ENCODE measurements around the gene LNPEP. TPM values are rescaled to one million over a fixed set of nuclear protein-coding genes. Genes with fewer than 3 reads are reported as not detected.

Gene LNPEP
- total RNA-seq, 2 donors from 2014 or later: 75.7 to 80.3 TPM

DNA sequence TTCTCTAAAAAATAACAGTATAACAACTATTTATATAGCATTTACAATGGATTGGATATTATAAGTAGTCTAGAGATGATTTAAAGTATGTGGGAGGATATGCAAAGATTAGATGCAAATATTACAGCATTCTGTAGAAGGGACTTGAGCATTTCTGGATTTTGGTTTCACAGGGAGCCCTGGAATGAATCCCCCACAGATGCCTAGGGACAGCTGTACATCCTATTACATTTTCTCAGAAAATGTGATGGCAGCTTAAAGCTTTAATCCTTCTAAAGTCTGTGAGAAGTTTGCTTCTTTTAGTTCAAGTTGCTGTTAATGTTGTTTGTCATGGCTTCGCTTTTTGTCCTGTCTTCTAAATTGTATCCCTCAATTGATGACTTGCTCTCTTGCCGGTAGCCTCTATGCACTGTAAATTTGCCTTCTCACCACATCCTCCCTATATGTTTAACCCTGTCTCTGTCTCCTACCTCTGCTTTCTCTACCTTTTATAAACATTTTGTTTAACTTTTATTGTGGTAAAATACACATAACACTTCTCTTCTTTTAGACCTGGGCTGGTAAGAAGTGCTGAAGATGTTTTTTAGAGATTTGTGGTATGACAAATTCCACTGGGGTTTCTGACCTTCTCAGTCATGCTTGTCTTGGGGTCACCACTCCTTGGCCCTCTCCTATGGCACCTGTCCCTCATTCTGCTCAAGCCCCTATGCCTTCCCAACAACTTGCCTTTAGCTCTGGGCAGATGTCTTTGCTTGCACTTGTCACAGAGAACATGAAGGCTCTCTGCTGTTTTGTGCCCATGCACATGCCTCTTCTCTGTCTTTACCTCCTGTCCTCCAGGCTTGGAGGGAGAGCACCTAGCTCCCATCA, 37.9 kb downstream of the LNPEP start:
- Mint-ChIP-seq H3K27ac (peak overlapping the region; percentile 34), H3K4me3 (peak overlapping the region; percentile 36 to 69), H3K27me3 (ENCODE audit: low read depth) (no peaks in the 10 kb centered on the region), H3K36me3 (ENCODE audit: insufficient read depth in 2 of 2) (peaks cover 0 to under 1% of the 10 kb centered on the region in 2 donors), H3K4me1 (ENCODE audit: low read depth) (peaks cover 70% of the 10 kb centered on the region), H3K9me3 (no peaks in the 10 kb centered on the region)
- DNase-seq: no peak
- peak; percentile 70 to 87 for ATAC-seq (replicated peaks in 1 of 2)

DNA sequence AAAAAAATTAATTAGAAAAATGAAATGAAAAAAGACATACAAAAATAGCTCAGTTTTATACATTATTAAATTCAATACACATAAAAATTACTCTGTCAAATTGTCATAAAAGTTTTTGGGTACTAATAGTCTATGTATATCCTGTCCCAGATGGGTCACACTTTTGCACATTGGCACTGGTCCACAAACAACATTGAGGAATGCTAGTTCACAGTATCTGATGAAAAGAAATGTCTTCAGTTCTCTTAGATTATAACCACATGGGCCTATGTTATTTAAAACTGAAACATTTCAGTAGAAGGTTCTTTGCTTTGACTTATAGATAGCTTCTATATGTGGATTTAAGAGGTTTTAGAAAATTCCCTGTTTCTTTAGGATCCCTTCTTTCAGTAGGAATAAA, 39.8 kb downstream of the LNPEP start:
- ATAC-seq (replicated peaks in 1 of 2) (no peak), DNase-seq (no peak)
- H3K27me3 Mint-ChIP-seq (ENCODE audit: low read depth): no peaks in the 10 kb centered on the region
- H3K9me3 Mint-ChIP-seq: no peaks in the 10 kb centered on the region
- H3K36me3 Mint-ChIP-seq (ENCODE audit: insufficient read depth in 2 of 2): peaks cover 4 to 16% of the 10 kb centered on the region in 2 donors
- peaks cover 66% of the 10 kb centered on the region for H3K4me1 Mint-ChIP-seq (ENCODE audit: low read depth)
- H3K4me3 Mint-ChIP-seq: no peak overlapping the region
- no peak overlapping the region for H3K27ac Mint-ChIP-seq

DNA sequence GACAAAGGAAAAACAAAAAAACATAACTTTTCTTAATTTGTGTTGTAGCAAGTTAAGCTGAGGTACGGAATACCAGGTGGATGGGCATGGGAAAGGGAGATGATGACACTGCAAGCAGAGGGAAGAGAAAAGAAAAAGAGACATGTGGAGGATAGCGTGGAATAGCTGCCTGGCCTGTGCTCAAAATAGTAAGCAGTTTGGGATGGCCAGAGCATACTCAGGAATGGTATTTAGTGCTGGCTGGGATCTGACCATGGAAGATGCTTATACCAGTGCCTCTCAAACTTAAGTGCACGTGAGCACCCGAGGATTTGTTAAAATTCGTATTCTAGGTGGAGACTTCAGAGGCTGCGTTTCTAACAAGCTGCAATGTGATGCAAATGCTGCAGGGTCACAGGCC, 41.3 kb downstream of the LNPEP start:
- peak overlapping the region; percentile 16 for H3K27ac Mint-ChIP-seq
- ATAC-seq (replicated peaks in 1 of 2) (no peak), DNase-seq (no peak)
- no peaks in the 10 kb centered on the region for H3K27me3 Mint-ChIP-seq (ENCODE audit: low read depth)
- H3K4me3 Mint-ChIP-seq: no peak overlapping the region
- H3K9me3 Mint-ChIP-seq: no peaks in the 10 kb centered on the region
- H3K4me1 Mint-ChIP-seq (ENCODE audit: low read depth): peaks cover 58% of the 10 kb centered on the region
- H3K36me3 Mint-ChIP-seq (ENCODE audit: insufficient read depth in 2 of 2): peaks cover 4 to 18% of the 10 kb centered on the region in 2 donors

DNA sequence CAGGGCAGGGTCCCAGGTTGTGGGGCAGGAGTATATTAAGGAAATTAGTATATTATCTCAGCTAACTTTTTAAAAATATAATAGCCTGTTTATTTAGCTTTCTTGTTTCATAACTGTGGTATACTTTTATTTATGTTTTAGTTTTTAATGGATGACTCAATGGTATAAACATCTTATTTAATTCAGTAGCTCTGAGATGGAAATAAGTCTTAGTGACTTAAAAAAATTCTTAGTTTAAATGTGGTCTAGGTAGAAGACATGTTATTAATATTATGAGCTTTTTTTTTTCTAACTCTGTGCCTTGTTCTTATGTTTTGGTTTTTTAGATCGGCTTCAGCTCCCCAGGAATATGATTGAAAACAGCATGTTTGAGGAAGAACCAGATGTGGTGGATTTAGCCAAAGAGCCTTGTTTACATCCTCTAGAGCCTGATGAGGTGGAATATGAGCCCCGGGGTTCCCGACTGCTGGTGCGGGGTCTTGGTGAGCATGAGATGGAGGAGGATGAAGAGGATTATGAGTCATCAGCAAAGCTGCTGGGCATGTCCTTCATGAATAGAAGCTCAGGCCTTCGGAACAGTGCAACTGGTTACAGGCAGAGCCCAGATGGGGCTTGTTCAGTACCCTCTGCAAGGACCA, 43.1 kb downstream of the LNPEP start:
- H3K27ac Mint-ChIP-seq: no peak overlapping the region
- no peaks in the 10 kb centered on the region for H3K9me3 Mint-ChIP-seq
- H3K36me3 Mint-ChIP-seq (ENCODE audit: insufficient read depth in 2 of 2): peaks cover 4 to 18% of the 10 kb centered on the region in 2 donors
- DNase-seq: no peak
- H3K27me3 Mint-ChIP-seq (ENCODE audit: low read depth): no peaks in the 10 kb centered on the region
- no peak for ATAC-seq (replicated peaks in 1 of 2)
- H3K4me1 Mint-ChIP-seq (ENCODE audit: low read depth): peaks cover 49% of the 10 kb centered on the region
- H3K4me3 Mint-ChIP-seq: no peak overlapping the region

DNA sequence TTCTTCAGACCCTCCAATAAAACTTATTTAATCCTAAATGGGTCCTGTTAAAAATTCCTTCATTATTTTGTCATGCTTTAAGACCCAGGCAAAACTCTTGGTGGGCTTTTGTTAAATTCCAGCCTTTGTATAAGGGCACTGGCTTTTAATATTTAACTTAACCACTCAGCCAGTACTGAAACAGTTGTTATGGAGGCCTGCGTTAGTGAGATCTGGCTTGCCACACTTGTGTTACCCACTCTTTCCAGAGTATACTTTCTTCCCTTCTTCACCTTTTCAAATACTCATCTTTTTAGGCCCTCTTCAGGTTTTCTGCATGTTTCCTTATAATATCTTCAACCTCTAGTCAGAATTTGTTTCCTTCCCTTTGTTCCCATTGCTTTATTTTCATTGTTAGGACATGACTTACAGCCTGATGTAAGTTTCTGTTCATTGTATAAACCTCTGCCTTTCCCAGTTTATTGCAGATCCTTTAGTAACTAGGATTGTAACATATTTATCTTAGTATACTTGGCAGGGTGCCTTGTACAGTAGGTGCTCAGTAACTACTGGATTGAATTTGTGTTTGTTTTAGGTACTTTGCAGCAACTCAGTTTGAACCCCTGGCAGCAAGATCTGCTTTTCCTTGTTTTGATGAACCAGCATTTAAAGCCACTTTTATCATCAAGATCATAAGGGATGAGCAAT, 48.8 kb downstream of the LNPEP start:
- Mint-ChIP-seq H3K27me3 (ENCODE audit: low read depth) (no peaks in the 10 kb centered on the region), H3K4me1 (ENCODE audit: low read depth) (peaks cover 34% of the 10 kb centered on the region), H3K4me3 (no peak overlapping the region), H3K9me3 (no peaks in the 10 kb centered on the region), H3K27ac (peak overlapping the region; percentile 18), H3K36me3 (ENCODE audit: insufficient read depth in 2 of 2) (peaks cover 4 to 30% of the 10 kb centered on the region in 2 donors)
- ATAC-seq (replicated peaks in 1 of 2) (no peak), DNase-seq (no peak)

DNA sequence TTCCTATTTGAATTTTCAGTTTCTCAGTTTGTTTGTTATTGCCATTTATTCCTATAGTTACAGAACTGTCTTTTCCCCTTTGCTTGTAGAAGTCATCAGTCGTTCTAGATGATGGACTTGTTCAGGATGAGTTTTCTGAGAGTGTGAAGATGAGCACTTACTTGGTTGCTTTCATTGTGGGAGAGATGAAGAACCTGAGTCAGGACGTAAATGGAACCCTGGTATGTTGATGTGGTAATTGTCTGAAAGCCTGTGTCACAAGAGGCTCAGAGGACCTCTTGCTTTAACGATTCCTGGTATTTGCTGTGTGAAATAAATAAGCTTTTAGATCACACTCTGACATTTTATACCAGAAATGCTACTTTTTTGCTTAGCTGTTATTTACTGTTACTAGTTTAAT, 50.6 kb downstream of the LNPEP start:
- H3K27ac Mint-ChIP-seq: no peak overlapping the region
- peaks cover 40% of the 10 kb centered on the region for H3K4me1 Mint-ChIP-seq (ENCODE audit: low read depth)
- no peak overlapping the region for H3K4me3 Mint-ChIP-seq
- H3K36me3 Mint-ChIP-seq (ENCODE audit: insufficient read depth in 2 of 2): peaks cover 3 to 30% of the 10 kb centered on the region in 2 donors
- no peaks in the 10 kb centered on the region for H3K9me3 Mint-ChIP-seq
- H3K27me3 Mint-ChIP-seq (ENCODE audit: low read depth): no peaks in the 10 kb centered on the region
- ATAC-seq (replicated peaks in 1 of 2) (peak; percentile 82 to 89), DNase-seq (no peak)

DNA sequence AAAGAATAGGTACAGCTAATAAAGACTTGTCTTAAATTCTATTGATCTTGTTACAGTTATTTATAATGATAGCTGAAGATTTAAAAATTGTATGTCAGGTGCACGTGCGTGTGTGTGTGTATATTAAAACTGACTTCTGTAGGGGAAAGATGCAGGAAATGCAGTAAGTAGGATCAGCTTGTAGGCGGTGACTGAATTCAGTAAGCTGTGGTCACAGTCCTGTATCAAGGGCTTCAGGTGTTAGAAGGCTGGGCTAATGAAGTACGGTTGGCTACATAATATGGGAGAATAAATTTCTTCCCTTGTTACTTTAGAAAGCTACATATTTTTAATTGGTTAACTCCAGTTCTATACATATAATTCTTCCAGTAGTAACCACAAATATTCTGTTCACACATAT, 54.2 kb downstream of the LNPEP start:
- ATAC-seq (replicated peaks in 1 of 2) (no peak), DNase-seq (no peak)
- Mint-ChIP-seq H3K4me3 (no peak overlapping the region), H3K27ac (no peak overlapping the region), H3K36me3 (ENCODE audit: insufficient read depth in 2 of 2) (peaks cover 10 to 43% of the 10 kb centered on the region in 2 donors), H3K27me3 (ENCODE audit: low read depth) (no peaks in the 10 kb centered on the region), H3K4me1 (ENCODE audit: low read depth) (peaks cover 40% of the 10 kb centered on the region), H3K9me3 (no peaks in the 10 kb centered on the region)

DNA sequence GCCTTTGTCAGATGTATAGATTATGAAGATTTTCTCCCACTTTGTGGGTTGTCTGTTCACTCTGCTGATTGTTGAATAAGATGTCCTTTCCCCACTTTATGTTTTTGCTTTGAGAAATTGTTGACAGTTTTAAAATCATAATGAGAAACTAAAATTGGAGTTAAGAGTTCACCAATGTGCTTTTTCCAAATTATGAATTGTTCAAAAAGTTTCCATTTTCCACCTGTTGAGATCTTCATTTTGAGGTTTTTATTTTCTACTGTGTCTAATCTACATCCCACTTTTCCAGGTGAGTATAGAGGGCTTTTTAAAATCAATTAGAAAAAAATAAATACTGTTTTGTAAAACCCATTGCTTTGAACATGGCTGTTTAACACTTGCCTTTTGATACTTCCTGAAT, 55.8 kb downstream of the LNPEP start:
- DNase-seq: no peak
- H3K27ac Mint-ChIP-seq: no peak overlapping the region
- no peak overlapping the region for H3K4me3 Mint-ChIP-seq
- no peaks in the 10 kb centered on the region for H3K27me3 Mint-ChIP-seq (ENCODE audit: low read depth)
- no peak for ATAC-seq (replicated peaks in 1 of 2)
- no peaks in the 10 kb centered on the region for H3K9me3 Mint-ChIP-seq
- peaks cover 31% of the 10 kb centered on the region for H3K4me1 Mint-ChIP-seq (ENCODE audit: low read depth)
- H3K36me3 Mint-ChIP-seq (ENCODE audit: insufficient read depth in 2 of 2): peaks cover 10 to 38% of the 10 kb centered on the region in 2 donors

DNA sequence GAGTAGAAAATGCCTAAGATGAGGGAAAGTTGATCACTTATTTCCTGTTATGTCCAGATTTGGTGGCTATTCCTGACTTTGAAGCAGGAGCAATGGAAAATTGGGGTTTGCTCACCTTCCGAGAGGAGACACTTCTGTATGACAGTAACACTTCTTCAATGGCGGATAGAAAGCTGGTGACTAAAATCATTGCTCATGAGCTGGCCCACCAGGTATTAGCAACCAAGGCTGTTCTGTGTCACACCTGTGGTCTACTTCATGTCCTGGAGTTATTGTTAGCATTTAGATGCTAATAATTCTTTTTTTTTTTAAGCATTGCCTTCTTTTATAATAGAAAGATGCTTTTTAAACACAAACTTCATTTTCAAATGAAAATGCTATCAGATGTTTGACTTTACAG, 57.9 kb downstream of the LNPEP start:
- peaks cover 27% of the 10 kb centered on the region for H3K4me1 Mint-ChIP-seq (ENCODE audit: low read depth)
- peak overlapping the region; percentile 55 for H3K27ac Mint-ChIP-seq
- DNase-seq (no peak), ATAC-seq (replicated peaks in 1 of 2) (no peak)
- H3K4me3 Mint-ChIP-seq: no peak overlapping the region
- no peaks in the 10 kb centered on the region for H3K9me3 Mint-ChIP-seq
- H3K27me3 Mint-ChIP-seq (ENCODE audit: low read depth): no peaks in the 10 kb centered on the region
- peaks cover 12 to 38% of the 10 kb centered on the region in 2 donors for H3K36me3 Mint-ChIP-seq (ENCODE audit: insufficient read depth in 2 of 2)

DNA sequence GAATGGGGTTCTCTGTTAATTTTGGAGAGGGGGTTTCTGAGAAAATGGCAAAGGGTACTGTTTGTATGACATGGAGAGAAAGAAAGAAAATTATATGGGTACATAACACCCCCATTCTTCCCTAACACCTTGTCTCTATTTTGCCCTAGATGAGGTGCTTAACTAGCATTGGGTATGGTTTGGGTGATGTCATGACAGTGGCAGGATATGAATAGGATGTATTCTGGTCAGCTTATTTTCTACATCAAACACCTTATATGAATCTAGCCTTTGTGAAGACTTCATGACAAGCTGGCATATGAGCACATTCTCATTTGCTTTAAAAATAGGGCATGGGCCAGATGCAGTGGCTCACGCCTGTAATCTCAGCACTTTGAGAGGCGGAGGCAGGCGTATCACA, 58.6 kb downstream of the LNPEP start:
- Mint-ChIP-seq H3K36me3 (ENCODE audit: insufficient read depth in 2 of 2) (peaks cover 12 to 40% of the 10 kb centered on the region in 2 donors), H3K4me3 (no peak overlapping the region), H3K4me1 (ENCODE audit: low read depth) (peaks cover 31% of the 10 kb centered on the region), H3K27ac (peak overlapping the region; percentile 39), H3K9me3 (no peaks in the 10 kb centered on the region), H3K27me3 (ENCODE audit: low read depth) (no peaks in the 10 kb centered on the region)
- ATAC-seq (replicated peaks in 1 of 2) (peak; percentile 61 to 82), DNase-seq (no peak)

DNA sequence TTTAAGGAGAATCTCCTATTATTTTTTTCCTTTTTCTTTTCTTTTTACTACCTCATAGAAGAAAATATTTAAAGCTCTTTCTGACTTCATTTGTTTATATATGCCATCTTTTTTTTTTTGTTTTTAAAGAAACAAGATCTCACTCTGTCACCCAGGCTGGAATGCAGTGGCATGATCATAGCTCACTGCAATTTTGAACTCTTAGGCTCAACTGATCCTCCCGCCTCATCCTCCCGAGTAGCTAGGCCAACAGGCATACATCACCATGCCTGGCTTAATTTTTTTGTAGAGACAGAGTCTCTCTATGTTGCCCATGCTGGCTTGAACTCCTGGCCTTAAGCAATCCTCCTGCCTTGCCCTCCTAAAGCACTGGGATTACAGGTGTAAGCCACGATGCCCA, 59.5 kb downstream of the LNPEP start:
- Mint-ChIP-seq H3K4me3 (no peak overlapping the region), H3K4me1 (ENCODE audit: low read depth) (peaks cover 26% of the 10 kb centered on the region), H3K27me3 (ENCODE audit: low read depth) (no peaks in the 10 kb centered on the region), H3K27ac (peak overlapping the region; percentile 48), H3K36me3 (ENCODE audit: insufficient read depth in 2 of 2) (peaks cover 12 to 35% of the 10 kb centered on the region in 2 donors), H3K9me3 (no peaks in the 10 kb centered on the region)
- ATAC-seq (replicated peaks in 1 of 2) (no peak), DNase-seq (no peak)

DNA sequence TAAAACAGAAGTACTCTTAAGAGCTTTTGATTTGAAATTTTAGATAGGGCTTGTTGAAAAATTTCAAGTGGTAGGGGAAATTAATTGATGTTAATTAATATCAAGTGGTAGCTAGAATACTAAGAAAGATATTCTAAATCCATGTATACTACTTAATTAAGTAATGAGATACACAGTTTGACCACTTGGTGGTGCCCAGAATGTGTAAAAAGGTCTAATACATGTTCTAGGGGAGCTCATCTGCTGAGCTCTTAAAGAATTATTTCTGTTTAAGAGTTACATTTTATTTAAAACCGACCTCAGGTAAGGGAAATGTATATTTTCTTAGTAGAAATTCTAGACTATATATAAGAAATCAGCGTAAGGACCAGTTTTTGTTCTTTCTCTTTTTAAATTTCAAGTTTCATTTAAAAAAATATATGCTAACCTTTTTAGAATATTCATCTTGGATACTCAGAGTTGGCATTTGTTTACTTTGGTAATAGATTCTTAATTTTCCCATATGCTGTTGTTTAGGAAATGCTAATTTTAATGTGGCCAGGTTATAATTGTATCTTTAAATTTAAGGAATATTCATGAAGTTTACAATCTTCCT, 61.5 kb downstream of the LNPEP start:
- no peaks in the 10 kb centered on the region for H3K9me3 Mint-ChIP-seq

DNA sequence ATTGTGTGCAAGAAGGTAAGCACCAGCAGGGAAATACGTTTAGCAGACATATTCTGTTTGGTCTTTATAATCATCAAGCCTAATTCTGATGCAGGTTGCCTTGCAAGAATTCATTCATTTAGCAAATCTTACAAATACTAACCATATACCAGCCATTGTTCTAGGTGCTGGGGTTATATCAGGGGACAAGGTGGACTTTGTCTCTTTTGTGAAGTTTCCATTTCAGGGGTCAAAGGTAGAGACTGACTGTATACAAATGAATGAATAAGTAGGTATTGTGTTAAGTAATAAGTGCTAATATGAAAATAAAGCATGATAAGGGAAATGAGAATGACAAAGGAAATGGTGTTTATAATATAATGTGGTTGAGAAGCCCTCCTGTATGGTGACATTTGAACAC, 64.0 kb downstream of the LNPEP start:
- ATAC-seq (replicated peaks in 1 of 2) (no peak), DNase-seq (no peak)
- Mint-ChIP-seq H3K4me1 (ENCODE audit: low read depth) (peaks cover 12% of the 10 kb centered on the region), H3K9me3 (no peaks in the 10 kb centered on the region), H3K27ac (peak overlapping the region; percentile 64), H3K27me3 (ENCODE audit: low read depth) (no peaks in the 10 kb centered on the region), H3K4me3 (no peak overlapping the region), H3K36me3 (ENCODE audit: insufficient read depth in 2 of 2) (peaks cover 5 to 11% of the 10 kb centered on the region in 2 donors)

More for the DNA sequence above, 61.5 kb downstream of the LNPEP start:
- H3K4me1 Mint-ChIP-seq (ENCODE audit: low read depth): peaks cover 26% of the 10 kb centered on the region
- no peak for ATAC-seq (replicated peaks in 1 of 2)
- H3K27ac Mint-ChIP-seq: no peak overlapping the region
- H3K27me3 Mint-ChIP-seq (ENCODE audit: low read depth): no peaks in the 10 kb centered on the region
- peak in 1 of 2 donors; percentile 8 for DNase-seq
- no peak overlapping the region for H3K4me3 Mint-ChIP-seq
- peaks cover 9 to 22% of the 10 kb centered on the region in 2 donors for H3K36me3 Mint-ChIP-seq (ENCODE audit: insufficient read depth in 2 of 2)

All from activated T-cell treated with anti-CD3 and anti-CD28 coated beads, Interleukin-2, amount 50 U/mL, for 72 hours (primary cell).